GM18951 (cell line): ENCODE data around the gene BRINP3.

ENCODE experiments used
- POLR2A ChIP-seq: IDR thresholded peaks from 4 replicates; pipeline ENCODE4 v1.6.1; 2011; ENCODE audit warnings: mild to moderate bottlenecking; ENCODE audit not compliant: insufficient read length, insufficient read depth; ENCODE audit errors: extremely low read depth
- in situ Hi-C: fragments of 300-500 bp; cut with MboI; formaldehyde crosslinking; loops from one replicate; pipeline ENCODE4 v1.12.0; 2022; ENCODE audit warnings: low sequenced_read_pairs, mixed read lengths, inconsistent platforms; ENCODE audit not compliant: unreplicated experiment

BRINP3 gene

GRCh38 chr1:190243056-190243455 is 234.6 kb downstream of the BRINP3 start:
- in situ Hi-C loops, result no loop called here
- TF ChIP-seq POLR2A, result no peak

GRCh38 chr1:190226006-190226405 is 251.7 kb downstream of the BRINP3 start:
- no peak for TF ChIP-seq POLR2A
- in situ Hi-C loops, result no loop called here

- no peak for TF ChIP-seq POLR2A
- in situ Hi-C loops, result no loop called here
Observed at GRCh38 chr1:190212450-190212849, 265.2 kb downstream of the BRINP3 start.

- in situ Hi-C loops, result no loop called here
- TF ChIP-seq POLR2A, result no peak
Observed at GRCh38 chr1:190207733-190208132, 269.9 kb downstream of the BRINP3 start.

GRCh38 chr1:190205713-190206112 is 272.0 kb downstream of the BRINP3 start:
- in situ Hi-C loops, result no loop called here
- no peak for TF ChIP-seq POLR2A

- in situ Hi-C loops, result no loop called here
- no peak for TF ChIP-seq POLR2A
Observed at GRCh38 chr1:190196020-190196419, 281.6 kb downstream of the BRINP3 start.

- no peak for TF ChIP-seq POLR2A
- in situ Hi-C loops, result no loop called here
Observed at GRCh38 chr1:190193508-190194115, 284.1 kb downstream of the BRINP3 start.

GRCh38 chr1:190192627-190193026 is 285.0 kb downstream of the BRINP3 start:
- TF ChIP-seq POLR2A, result no peak
- in situ Hi-C loops, result no loop called here

- TF ChIP-seq POLR2A, result no peak
- in situ Hi-C loops, result no loop called here
Observed at GRCh38 chr1:190183588-190183987, 294.1 kb downstream of the BRINP3 start.

GRCh38 chr1:190179817-190180216 is 297.8 kb downstream of the BRINP3 start:
- in situ Hi-C loops, result no loop called here
- TF ChIP-seq POLR2A, result no peak

- TF ChIP-seq POLR2A, result no peak
- in situ Hi-C loops, result no loop called here
Observed at GRCh38 chr1:190178827-190179226, 298.8 kb downstream of the BRINP3 start.

- in situ Hi-C loops, result no loop called here
- TF ChIP-seq POLR2A, result no peak
Observed at GRCh38 chr1:190177555-190177954, 300.1 kb downstream of the BRINP3 start.

- in situ Hi-C loops, result no loop called here
- no peak for TF ChIP-seq POLR2A
Observed at GRCh38 chr1:190176776-190177175, 300.9 kb downstream of the BRINP3 start.

GRCh38 chr1:190175320-190175719 is 302.3 kb downstream of the BRINP3 start:
- no peak for TF ChIP-seq POLR2A
- in situ Hi-C loops, result no loop called here
